ENCODE measurements around the gene THADA.

The THADA gene

DNA sequence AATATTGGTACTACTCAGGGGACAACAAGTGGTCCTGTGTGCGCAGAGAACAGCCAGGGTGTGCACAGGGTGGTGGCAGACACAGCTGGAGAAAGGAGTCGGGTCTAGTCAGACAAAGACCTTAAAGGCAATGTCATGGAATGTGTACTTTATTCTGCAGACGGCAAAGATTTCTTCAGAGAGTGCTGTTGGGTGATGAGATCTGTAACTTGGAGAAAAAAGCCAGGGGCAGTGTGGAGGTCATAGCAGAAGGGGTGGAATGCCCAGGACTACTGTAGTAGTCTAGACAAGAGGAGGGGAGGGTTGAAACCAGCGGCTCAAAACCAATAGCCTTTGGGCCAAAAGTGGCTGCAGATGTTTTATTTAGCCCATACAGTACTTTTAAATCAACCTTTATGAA, 248.1 kb downstream of the THADA start:
- no peak for TF ChIP-seq CTCF (IDR thresholded peaks at IDR 0.05)

DNA sequence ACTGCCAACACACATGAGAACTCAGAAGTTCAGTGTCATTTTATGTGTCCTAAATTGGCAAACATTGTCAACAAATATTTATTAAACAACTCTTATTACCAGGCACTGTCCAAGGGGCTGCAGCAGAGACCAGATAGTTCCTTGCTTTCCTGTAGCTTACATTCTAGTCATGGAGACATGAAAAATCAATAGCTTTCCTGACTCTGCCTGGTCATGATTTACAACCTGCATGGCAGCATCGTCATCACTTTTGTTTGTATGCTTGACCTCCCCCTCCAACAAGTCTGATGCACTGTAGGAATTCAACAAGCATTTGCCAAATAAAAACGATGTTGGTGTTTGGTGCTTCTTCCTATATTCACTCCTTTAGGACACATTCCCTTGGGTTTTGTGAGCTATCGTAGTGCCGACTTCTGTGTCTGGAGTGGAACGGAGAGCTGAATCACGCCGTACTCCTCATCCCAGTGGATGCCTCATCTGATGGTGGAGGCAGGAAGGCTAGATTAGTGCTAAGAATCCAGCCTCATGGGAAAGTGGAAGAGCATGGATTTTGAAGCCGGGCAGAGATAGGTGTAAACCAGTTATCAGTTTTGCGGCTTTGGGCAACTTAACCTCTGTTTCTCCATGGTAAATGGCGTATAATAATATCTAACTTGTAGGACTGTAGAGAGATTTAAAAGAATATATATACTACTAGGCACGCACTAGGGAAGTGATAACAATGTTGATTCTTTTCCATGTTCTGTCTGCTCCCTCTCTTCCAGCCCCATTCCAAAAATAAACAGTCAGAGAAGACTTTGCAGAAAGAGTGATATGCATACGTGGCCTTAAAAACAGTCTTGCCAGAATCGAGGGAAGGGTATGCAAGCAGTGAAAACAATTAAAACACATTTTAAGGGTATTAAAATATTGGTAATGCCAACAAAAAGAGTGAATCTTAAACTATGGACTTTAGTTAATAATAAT, 249.0 kb downstream of the THADA start:
- TF ChIP-seq CTCF (IDR thresholded peaks at IDR 0.05) = no peak

GRCh38 chr2:43345872-43346271, 250.0 kb downstream of the THADA start:
- TF ChIP-seq CTCF (IDR thresholded peaks at IDR 0.05) = no peak

GRCh38 chr2:43345391-43345813, 250.4 kb downstream of the THADA start:
- no peak for TF ChIP-seq CTCF (IDR thresholded peaks at IDR 0.05)

GRCh38 chr2:43344868-43345373, 250.9 kb downstream of the THADA start:
- no peak for TF ChIP-seq CTCF (IDR thresholded peaks at IDR 0.05)

GRCh38 chr2:43343573-43344304, 252.1 kb downstream of the THADA start:
- no peak for TF ChIP-seq CTCF (IDR thresholded peaks at IDR 0.05)

- no peak for TF ChIP-seq CTCF (IDR thresholded peaks at IDR 0.05)
These were observed 253.7 kb downstream of the THADA start for GRCh38 chr2:43341959-43342757.

Measured in LNCAP (cell line).